NB4 (cell line): ENCODE measurements around the gene GSG1L2.

Experiments used
- DNase-seq: peaks from one replicate; pipeline ENCODE4 v3.0.0; 2010; ENCODE audit warnings: low read depth
- H3K4me3 ChIP-seq: one replicate; pipeline ENCODE4 v1.5.1; 2011; ENCODE audit warnings: mild to moderate bottlenecking, low read depth, low read length, moderate library complexity
- CTCF ChIP-seq: IDR thresholded peaks from one replicate; pipeline ENCODE4 v1.5.1; 2012; ENCODE audit warnings: low read depth, low read length
- MAX ChIP-seq: IDR thresholded peaks from 2 replicates; pipeline ENCODE4 v1.6.1; 2011; ENCODE audit warnings: low read depth, low read length
- MYC ChIP-seq: IDR thresholded peaks from 2 replicates; pipeline ENCODE4 v1.6.1; 2011; ENCODE audit warnings: low read depth, low read length
- POLR2A ChIP-seq: IDR thresholded peaks from 2 replicates; pipeline ENCODE4 v1.6.1; 2011; ENCODE audit warnings: mild to moderate bottlenecking; ENCODE audit not compliant: insufficient read length; ENCODE audit errors: extremely low read depth

The GSG1L2 gene

GRCh38 chr17:9843152-9844010 is 21.5 kb upstream of the GSG1L2 start:
- no peak overlapping the region for H3K4me3 ChIP-seq
- no peak for TF ChIP-seq MYC
- no peak for TF ChIP-seq MAX
- TF ChIP-seq POLR2A, result no peak
- TF ChIP-seq CTCF, result no peak
- no peak for DNase-seq

- no peak for DNase-seq
- TF ChIP-seq MYC, result no peak
- TF ChIP-seq MAX, result no peak
- no peak for TF ChIP-seq POLR2A
- no peak overlapping the region for H3K4me3 ChIP-seq
These were observed 20.3 kb upstream of the GSG1L2 start for GRCh38 chr17:9842057-9842758.

- TF ChIP-seq CTCF (no peak), POLR2A (no peak), MAX (no peak), MYC (no peak)
- no peak overlapping the region for H3K4me3 ChIP-seq
- no peak for DNase-seq
These were observed 17.6 kb upstream of the GSG1L2 start for GRCh38 chr17:9839433-9839832.

GRCh38 chr17:9837551-9838471 is 15.9 kb upstream of the GSG1L2 start:
- TF ChIP-seq MAX (no peak), POLR2A (no peak), MYC (no peak), CTCF (no peak)
- no peak overlapping the region for H3K4me3 ChIP-seq
- DNase-seq, result no peak

GRCh38 chr17:9833922-9834321 is 12.0 kb upstream of the GSG1L2 start:
- TF ChIP-seq POLR2A (no peak), MYC (no peak), CTCF (no peak), MAX (no peak)

More at GRCh38 chr17:9833922-9834321, 12.0 kb upstream of the GSG1L2 start:
- no peak overlapping the region for H3K4me3 ChIP-seq
- no peak for DNase-seq
